T-helper 2 cell (primary cell): ENCODE measurements around the gene ATP10A.
"Not testable (repeated sequence)": the region's sequence is repeated elsewhere in the genome, so short reads cannot be mapped to it uniquely, and the experiment has no call there.

Source experiments
- DNase-seq, 5 experiments: peaks; one replicate each; pipeline versions ENCODE4 v3.0.0 to v3.0.0-alpha.2; 2012 to 2022

ATP10A gene

DNA sequence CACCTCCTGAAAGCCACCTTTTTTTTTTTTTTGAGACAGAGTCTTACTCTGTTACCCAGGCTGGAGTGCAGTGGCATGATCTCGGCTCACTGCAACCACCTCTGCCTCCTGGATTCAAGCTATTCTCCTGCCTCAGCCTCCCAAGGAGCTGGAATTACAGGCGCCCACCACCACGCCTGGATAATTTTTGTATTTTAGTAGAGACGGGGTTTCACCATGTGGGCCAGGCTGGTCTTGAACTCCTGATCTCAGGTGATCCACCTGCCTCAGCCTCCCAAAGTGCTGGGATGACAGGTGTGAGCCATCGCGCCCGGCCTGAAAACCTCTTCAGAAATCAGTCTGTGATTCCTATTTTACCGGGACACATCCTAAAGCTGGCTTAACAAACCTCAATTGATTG lies 91.4 kb downstream of the ATP10A start:
- not testable (repeated sequence) for DNase-seq

DNA sequence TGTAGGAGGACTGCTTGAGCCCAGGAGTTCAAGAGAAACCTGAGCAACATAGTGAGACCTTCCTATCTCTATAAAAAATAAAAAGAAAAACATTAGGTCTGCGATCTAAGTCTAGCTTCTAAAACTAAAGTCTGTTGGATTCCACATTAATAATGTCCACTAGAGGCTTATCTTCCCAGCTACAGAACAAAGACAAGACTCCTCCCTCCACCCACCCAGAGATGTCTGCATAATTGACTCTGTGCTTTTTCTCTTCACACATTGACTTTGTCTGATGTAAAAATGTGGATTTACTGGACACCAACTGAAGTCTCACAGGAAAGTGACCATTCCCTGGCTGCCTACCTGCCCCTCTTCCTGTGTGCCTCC lies 91.8 kb downstream of the ATP10A start:
- no peak for DNase-seq

DNA sequence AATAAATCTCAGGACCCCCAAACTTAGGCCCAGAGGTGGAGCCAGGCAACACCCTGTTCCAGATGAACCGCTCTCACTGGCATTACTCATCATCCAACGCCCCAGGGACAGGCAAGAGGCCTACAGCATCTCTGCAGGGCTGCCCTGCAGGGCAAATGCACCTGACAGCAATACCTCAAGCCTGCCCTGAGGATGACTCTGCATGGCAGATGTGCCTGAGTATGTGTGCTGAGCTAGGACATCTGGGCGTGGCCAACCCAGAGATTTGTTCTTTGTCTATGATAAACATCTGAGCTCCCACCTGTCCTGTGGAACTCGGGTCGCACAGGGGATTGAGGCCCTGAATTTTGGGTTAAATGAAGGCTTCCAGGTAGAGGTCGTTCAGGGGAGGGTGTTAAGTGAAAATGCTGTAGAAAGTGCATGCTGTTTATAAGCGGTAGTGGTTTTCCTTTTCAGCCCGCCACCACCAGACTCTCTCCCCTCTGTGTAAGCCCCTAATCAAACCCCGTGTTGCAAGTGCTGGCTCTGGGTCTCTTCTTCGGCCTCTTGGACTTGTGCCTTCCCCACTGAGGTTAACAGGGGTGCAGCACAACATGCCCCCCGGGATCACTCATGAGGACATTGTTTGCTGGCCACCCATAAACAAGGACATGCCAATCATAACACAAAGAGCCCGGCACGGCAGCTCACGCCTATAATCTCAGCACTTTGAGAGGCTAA lies 92.3 kb downstream of the ATP10A start:
- DNase-seq = no peak

DNA sequence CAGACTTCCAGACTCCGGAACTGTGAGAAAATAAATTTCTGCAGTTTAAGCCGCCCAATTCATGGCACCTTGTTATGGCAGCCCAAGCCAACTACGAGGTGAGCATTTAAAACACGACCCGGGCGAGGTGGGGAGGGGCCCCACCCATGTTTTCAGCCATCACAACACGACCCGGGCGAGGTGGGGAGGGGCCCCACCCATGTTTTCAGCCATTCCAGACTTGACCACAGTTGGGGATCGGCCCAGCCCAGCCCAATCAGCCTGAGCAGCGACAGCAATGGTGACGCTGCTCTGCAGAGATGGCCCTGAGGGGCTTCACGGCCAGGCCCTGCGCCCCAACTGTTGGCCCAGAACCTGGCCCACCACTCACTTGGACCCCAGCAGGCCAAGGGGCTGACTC lies 93.1 kb downstream of the ATP10A start:
- DNase-seq = no peak

DNA sequence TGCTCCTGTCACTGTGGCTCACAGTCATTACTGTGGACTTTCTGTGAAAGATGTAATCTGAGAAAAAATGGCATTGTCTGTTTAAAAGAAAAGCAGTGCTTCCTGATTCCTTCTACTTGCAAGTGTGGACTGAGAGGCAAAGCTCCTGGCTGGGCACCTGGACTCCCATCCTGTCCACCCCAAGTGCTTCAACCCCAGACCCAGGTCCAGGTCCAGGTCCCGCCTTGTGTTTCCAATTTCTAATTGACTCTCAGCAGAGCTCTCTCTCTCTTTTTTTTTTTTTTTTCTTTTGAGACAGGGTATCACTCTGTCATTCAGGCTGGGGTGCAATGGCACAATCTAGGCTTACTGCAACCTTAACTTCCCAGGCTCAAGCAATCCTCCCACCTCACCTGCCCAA lies 94.9 kb downstream of the ATP10A start:
- DNase-seq = no peak

DNA sequence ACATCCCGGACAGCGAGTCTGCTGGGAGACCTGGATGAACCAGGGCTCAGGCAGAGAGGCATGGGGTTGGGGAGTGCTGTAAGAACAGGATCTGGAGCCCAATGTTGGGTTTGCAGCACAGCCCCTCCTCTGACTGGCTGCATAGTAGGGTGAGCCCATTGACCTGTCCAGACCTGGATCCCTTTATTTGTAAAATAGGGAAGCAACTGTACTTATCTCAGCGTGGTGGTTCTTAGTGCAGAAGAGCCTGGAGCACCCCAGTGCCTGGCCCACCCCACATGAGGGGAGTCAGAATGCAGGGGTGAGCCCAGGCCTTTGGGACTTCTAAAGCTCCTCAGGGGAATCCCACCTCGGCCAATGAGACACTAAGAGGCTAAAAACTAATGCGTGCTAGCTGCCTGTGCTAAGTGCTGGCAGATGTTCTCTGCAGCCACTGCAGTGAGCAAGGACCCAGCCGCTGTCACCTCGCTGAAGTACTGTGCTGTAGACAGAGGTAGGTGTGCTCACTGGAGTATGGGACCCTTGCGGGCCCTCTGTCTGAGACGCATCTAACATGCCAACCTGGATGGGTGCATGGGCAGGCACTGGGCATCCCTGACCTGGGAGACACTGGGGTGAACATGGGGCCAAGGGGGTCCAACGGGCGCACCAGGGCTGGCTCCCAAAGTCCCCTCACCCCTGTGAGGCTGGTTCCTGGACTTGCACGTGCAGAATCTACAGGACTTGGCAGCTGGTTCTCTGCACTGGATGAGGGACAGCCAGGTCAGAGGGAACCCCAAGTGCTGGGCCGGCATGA lies 95.6 kb downstream of the ATP10A start:
- no peak for DNase-seq

DNA sequence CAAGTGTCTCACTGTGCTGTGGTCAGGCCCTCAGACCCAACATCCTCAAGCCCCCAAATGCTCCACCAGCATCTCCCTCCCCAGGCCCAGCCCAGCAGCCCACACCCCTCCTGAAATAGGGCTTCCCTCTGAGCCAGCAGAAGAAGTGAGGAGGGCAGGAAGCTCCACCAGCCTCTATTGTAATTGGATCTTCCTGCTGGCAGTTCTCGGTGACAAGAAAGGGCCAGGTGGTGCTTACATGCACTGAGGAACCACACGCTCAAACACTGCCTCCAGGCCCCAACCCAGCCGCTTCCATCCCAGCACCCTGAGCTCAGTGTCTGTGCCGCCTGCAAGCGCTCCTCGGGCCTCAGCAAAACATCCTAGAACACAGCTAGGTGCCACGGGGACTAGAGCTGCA lies 96.7 kb downstream of the ATP10A start:
- no peak for DNase-seq

DNA sequence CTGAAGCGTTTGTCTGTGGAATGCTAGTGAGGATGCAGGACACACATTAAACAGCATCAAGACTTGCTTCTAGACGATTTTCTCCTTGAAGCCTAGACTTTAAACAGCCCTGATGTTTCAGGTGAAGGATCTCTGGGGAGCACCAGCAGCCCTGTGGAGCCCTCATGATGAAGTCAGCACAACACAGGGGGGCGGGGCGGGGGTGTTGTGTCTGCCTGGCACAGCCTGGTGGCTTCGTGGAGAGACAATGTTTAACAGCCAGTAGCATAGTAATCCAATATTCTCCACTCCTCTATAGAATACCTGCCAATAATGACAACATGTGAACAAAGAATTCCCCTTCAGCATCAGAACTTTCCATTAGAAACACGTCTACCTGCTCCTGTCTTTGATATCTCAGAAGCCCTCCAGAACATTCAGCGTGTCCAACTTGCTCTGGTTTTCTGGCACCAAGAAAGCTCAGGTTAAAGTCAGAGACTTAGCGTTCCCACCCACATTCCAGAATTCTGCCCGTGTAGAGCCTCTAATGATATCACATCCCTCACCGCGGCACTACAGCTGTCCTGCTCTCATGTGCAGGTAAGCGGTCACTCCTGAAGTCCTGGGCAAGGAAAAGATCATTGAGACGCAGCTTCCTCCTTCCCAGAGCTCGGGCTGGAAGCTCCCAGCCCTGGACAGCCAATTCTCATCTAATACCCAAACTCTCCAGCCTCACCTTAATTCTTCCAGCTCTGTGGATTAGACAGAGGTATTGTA lies 98.0 kb downstream of the ATP10A start:
- DNase-seq = no peak

DNA sequence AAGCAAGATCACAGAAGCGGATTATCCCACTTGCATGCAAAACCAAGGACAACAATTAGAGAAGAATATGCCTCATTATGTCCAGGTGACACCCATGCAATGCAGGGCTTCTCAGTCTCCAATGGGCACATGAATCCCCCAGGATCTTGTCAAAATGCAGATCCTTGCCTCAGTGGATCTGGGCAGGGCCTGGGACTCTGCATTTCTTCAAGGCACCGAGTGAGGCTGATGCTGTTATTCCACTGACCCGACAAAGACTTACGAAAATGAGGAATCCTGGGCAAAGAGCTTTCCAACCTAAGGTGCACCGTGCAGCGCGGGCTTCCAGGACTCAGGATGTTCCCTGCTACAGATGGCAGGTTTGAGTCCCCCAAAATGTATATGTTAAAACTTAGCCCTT lies 99.2 kb downstream of the ATP10A start:
- DNase-seq = no peak

DNA sequence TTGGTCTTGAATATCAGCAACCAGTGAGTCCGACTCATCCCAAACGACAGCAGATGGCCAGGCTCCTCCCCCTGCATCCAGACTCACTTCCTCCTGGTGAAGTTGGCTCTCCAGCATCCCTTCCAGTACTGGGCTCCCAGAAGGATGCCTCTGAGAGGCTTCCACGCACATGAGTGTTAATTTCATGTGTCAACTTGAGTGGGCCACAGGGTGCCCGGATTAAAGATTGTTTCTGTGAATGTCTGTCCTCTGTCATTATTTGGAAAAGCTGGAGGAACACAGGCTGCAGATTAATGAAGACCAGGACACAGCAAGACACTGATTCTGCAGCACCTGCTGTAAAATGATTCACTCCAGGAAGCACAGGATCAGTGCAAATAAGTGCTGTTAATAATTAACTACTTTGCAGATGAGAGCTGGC lies 99.8 kb downstream of the ATP10A start:
- DNase-seq = no peak

DNA sequence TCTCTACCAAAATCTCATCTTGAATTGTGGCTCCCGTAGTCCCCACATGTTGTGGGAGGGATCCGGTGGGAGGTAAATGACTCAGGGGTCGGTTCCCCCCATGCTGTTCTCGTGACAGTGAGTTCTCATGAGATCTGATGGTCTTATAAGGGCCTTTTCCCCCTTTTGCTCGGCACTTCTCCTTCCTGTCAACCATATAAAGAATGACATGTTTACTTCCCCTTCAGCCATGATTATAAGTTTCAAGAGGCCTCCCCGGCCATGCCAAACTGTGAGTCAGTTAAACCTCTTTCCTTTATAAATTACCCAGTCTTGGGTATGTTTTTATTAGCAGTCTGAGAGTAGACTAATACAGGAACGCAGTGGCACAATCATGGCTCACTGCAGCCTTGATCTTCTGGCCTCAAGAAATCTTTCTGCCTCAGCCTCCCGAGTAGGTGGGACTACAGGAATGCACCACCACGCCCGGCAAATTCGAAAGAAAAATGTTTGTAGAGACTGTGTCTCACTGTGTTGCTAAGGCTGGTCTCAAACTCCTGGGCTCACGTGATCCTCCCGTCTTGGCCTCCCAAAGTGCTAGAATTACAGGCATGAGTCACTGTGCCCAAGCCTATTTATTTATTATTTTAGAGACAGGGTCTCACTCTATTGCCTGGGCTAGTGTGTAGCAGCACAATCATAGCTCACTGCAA lies 101.0 kb downstream of the ATP10A start:
- no peak for DNase-seq

DNA sequence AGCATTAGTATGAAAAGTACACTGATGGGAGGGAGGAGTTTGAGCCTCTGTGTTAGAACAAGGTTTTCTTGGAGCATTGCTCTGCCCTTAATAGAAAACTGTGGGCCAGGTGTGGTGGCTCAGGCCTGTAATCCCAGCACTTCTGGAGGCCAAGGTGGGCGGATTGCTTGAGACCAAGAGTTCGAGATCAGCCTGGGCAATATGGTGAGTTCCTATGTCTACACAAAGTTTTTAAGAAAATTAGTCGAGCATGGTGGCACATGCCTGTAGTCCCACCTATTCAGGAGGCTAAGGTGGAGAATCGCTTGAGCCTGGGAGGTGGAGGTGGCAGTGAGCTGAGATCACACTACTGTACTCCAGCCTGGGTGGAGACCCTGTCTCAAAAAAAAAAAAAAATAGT lies 103.7 kb downstream of the ATP10A start:
- no peak for DNase-seq

DNA sequence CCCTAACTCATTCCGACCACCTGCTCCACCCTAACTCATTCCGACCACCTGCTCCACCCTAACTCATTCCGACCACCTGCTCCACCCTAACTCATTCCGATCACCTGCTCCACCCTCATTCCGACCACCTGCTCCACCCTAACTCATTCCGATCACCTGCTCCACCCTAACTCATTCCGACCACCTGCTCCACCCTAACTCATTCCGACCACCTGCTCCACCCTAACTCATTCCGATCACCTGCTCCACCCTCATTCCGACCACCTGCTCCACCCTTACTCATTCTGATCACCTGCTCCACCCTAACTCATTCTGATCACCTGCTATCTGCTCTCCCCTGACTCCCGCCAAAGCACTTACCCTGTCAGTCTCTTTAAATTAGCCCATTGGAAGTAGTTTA lies 104.5 kb downstream of the ATP10A start:
- not testable (repeated sequence) for DNase-seq

DNA sequence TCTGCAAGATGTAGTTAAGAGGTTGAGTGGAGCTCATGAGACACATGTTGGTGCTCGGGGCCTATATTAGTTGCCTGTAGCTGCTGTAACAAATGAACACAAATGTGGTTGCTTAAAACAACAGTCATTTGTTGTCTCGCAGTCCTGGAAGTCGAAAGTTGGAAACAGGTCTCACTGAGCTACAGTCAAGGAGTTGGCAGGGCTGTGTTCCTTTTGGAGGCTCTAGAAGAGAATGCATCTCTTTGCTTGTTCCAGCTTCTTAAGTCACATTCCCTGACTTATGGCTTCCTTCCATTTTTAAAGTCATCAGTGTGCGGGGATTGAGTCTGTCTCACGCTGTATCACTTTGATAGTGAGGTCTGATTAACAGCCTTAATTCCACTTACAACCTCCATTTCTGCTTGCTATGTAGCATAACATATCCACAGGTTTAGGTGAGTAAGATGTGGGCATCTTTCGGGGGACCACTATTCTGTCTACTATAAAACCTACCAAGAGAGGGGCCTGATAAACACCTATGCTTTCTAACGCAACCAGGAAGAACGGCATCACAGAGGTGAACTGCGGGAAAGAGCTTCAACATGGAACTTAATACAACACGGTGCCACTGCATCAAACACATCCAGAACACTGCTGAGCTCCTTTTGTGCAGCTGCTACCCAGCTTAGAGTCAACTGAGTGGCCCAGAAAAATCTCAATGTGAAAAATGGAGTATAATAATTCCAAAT lies 119.4 kb downstream of the ATP10A start:
- no peak for DNase-seq

DNA sequence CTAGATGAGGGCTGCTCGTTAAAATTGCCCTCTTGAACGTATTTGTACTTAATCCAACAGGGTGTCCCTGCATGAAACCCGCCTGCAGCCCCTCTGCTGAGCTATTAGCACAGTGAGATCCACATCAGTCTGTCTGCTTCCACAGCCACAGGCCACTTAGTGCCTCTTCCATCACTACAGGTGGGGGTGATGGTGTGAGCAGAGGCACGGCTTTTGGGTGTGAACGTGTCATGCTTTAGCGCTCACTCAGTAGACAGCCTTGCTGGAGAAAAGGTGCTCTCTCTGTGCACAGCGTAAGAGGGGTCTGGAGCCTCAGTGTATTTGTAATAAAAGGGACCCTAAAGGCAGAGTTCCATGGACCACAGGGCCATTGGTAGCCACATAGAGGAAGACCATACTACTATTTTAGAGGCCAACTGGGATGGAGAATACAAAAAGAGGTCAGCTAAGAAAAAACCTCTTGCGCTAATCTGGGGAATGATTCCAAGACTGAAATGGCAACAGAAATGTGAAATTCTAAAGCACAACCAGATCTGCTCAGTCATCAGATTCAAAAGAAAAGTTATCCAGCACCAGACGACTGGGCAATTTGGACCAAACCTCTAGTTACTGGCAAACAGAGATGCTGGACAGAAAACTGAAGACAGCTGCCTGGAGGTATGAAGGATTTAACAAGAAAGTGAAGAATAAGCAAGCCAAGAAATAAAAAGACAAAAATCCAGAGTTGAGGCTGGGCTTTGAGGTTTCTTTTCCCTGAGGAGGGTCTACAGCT lies 120.2 kb downstream of the ATP10A start:
- DNase-seq = no peak

DNA sequence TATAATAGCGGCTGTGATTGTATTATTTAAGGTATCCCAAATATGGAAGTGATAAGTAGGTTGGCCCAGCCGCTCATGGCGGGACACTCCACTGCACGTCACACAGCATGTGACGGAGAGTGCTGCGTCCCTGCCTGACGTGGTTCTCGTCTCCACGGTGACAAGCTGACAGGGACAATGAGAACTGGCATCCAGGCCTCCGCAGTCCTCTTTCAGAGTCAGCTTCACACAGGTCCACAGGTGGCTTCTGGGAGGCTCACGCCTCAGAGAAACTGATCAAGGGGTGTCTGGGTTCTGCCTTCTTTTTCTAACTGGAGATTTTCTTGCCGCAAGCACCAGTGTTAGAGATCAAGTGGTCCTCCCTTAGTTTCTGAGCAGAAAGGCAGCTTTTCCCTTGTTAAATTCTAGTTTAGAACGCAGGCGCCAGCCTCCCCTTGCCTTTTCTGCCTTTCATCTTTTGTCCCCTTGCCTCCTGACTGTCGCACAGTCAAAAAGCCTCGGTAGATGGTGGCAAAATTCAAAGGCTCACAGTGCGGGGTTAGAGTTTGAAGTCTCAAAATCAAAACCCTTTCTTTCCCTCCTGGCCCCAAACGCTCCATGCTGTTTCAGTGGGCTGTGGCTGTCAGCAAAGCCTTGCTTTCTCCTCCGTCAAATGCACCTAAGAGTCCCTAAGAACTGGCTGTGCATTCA lies 120.9 kb downstream of the ATP10A start:
- DNase-seq = no peak

DNA sequence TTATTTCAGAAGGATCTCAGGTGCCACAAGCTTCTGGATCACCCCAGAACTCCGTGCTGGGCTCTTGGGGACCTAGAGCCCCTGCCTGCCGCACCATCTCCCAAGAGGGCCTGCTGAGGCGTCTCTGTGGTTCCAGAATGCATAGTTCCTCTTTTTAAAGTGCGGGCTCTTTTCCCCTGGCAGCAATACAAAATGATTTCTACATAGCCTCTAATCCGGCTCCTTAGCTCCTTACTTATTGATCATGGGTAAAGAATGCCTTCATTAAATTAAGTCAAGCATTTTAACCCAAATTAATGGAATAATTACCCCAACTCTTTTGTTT lies 121.9 kb downstream of the ATP10A start:
- DNase-seq = no peak

DNA sequence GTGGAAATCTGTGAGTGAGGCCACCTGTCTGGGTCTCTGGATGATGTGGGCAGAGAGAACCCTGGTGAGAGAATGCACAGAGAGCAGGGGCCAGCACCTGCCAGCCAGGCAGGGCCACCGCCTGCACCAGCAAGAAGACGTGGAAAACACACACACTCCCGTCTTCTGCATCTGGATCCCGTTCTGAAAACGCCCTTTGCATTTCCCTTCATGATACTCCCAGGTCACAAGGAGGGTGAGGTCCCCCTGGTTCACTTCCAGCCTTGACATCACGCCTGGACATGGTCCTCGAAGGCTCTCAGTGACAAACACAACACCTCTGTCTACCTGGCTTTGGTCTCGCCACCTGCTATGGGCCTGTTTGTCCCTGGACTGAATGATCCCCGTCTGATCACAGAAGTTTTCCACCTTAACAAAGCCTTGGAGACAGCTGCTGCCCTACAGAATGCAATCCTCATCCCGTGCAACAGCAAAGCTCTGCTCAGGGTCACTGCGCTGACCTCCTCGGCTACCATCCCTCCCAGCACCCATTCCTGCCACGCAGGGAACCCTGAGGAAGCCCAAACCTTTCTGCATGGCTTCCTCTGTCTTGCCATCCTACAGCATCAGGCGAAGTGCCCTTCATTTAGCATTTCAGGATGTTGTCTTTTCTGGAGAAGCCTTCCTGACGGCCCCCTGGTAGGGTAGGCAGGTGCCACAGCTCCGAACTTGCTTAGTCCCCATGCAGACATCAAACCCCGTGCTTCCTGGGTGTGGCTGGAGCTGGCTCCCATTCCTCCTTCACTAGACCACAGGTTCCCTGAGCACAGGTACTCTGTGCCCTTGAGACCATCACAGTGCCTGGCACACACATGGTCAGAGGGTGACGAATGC lies 122.5 kb downstream of the ATP10A start:
- no peak for DNase-seq

DNA sequence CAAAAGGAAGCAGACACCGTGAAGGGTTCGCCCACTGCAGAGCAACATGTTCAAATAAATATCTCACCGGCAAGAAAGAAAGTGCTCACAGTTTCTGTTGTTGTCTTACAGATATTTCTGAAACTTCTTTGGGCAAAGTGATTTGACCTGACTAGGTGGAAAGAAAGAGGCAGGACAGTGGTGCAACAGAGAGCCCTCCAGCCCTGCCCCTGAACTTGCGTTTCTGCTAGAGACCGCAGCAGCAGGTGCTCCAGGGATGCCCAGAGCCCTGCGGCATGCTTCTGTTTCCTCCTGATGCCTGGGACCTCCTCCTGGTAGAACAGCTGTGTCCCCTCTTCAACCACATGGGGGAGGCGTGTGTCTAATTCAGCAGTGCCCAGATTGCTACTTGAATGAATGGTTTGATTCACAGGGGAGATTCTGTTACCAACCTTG lies 123.4 kb downstream of the ATP10A start:
- DNase-seq = peak in 1 of 5 experiments; percentile 65
